GM18519 (cell line): ENCODE measurements around the gene HBA1.
"Not testable (repeated sequence)": the region's sequence is repeated elsewhere in the genome, so short reads cannot be mapped to it uniquely, and the experiment has no call there.

ENCODE experiments used
- ATAC-seq: cut with Tn5 transposase; IDR thresholded peaks from one replicate; pipeline ENCODE4 v1.9.1; 2021; ENCODE audit warnings: mild to moderate bottlenecking, moderate library complexity; ENCODE audit not compliant: unreplicated experiment, low FRiP score

The HBA1 gene

DNA sequence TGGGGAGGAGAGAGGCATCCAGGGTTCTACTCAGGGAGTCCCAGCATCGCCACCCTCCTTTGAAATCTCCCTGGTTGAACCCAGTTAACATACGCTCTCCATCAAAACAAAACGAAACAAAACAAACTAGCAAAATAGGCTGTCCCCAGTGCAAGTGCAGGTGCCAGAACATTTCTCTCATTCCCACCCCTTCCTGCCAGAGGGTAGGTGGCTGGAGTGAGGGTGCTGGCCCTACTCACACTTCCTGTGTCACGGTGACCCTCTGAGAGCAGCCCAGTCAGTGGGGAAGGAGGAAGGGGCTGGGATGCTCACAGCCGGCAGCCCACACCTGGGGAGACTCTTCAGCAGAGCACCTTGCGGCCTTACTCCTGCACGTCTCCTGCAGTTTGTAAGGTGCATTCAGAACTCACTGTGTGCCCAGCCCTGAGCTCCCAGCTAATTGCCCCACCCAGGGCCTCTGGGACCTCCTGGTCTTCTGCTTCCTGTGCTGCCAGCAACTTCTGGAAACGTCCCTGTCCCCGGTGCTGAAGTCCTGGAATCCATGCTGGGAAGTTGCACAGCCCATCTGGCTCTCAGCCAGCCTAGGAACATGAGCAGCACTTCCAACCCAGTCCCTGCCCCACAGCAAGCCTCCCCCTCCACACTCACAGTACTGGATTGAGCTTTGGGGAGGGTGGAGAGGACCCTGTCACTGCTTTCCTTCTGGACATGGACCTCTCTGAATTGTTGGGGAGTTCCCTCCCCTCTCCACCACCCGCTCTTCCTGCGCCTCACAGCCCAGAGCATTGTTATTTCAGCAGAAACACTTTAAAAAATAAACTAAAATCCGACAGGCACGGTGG, 2.3 kb upstream of the HBA1 start:
- not testable (repeated sequence) for ATAC-seq

- ATAC-seq, result no peak
Measured at GRCh38 chr16:175011-175949, 1.2 kb upstream of the HBA1 start.

GRCh38 chr16:176006-176405, 474 bp upstream of the HBA1 start:
- not testable (repeated sequence) for ATAC-seq

DNA sequence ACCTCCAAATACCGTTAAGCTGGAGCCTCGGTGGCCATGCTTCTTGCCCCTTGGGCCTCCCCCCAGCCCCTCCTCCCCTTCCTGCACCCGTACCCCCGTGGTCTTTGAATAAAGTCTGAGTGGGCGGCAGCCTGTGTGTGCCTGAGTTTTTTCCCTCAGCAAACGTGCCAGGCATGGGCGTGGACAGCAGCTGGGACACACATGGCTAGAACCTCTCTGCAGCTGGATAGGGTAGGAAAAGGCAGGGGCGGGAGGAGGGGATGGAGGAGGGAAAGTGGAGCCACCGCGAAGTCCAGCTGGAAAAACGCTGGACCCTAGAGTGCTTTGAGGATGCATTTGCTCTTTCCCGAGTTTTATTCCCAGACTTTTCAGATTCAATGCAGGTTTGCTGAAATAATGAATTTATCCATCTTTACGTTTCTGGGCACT, 928 bp downstream of the HBA1 start:
- ATAC-seq, result no peak

GRCh38 chr16:177981-178667, 1.6 kb downstream of the HBA1 start:
- ATAC-seq, result no peak

GRCh38 chr16:178668-179015, 2.2 kb downstream of the HBA1 start:
- ATAC-seq, result no peak

GRCh38 chr16:179211-180092, 3.0 kb downstream of the HBA1 start:
- no peak for ATAC-seq

DNA sequence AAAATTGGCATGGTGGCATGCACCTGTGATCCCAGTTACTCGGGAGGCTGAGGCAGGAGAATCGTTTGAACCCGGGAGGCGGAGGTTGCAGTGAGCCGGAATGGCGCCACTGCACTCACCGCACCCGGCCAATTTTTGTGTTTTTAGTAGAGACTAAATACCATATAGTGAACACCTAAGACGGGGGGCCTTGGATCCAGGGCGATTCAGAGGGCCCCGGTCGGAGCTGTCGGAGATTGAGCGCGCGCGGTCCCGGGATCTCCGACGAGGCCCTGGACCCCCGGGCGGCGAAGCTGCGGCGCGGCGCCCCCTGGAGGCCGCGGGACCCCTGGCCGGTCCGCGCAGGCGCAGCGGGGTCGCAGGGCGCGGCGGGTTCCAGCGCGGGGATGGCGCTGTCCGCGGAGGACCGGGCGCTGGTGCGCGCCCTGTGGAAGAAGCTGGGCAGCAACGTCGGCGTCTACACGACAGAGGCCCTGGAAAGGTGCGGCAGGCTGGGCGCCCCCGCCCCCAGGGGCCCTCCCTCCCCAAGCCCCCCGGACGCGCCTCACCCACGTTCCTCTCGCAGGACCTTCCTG, 3.7 kb downstream of the HBA1 start, which contains the start of gene HBQ1:
Gene HBQ1 (plus strand): TSS at position 359 of the 575 bp plus-strand sequence. CDS start 28 bp downstream, at position 387.
- no peak for ATAC-seq

DNA sequence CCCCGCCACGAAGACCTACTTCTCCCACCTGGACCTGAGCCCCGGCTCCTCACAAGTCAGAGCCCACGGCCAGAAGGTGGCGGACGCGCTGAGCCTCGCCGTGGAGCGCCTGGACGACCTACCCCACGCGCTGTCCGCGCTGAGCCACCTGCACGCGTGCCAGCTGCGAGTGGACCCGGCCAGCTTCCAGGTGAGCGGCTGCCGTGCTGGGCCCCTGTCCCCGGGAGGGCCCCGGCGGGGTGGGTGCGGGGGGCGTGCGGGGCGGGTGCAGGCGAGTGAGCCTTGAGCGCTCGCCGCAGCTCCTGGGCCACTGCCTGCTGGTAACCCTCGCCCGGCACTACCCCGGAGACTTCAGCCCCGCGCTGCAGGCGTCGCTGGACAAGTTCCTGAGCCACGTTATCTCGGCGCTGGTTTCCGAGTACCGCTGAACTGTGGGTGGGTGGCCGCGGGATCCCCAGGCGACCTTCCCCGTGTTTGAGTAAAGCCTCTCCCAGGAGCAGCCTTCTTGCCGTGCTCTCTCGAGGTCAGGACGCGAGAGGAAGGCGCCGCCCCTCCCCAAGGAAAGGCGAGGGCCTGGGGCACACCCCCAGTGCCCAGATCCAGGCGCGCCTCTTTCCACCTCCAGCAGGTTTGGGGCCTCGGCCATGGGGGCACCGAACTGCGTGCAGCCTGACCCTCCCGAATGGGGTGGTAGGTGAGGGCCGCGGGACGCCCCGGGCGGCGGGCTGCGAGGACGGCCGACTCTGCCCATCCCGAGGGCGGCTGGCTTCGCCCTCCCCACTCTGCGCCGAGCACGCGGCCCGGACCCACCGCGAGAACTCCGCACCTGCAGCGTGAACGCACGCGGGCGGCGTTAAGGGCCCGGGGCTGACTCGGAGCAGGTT, 4.4 kb downstream of the HBA1 start:
- no peak for ATAC-seq

GRCh38 chr16:181565-182021, 5.1 kb downstream of the HBA1 start:
- no peak for ATAC-seq

DNA sequence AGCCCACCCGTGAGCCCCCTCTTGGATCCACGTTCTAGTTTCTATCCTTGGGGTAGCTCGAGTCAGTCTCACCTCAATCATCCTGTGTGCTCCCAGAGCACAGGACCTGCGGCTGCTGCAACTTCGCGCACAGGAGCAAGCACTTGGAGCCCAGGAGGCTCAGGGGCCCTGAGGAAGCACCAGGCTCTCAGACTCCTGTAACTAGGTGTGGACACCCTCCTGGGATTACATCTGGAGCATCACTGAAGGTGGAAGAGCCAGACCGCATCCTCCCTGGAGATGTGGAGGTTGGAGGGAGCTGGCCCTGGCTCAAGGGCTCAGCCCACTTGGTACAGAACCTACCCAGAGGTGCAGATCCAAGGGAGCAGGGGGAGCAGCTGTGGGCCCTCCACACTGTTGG, 6.5 kb downstream of the HBA1 start:
- no peak for ATAC-seq

DNA sequence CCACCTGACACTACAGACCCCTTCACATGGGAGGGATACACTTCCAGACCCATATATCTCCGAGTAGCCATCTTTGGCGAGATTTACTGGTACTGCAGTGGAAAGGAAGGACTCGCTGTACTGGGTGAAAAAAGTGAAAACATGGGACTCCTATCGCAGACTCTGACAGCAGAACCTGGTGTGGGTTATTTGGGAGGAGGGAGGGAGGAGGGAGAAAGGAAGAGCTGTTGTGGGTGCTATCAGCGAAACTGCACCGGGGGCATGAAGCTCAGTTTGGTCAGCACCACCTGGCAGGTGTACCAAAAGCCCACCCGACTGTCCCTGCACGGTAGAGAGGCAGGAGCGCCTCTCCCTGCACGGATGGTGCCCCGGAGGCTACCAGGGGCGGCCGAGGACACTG, 8.7 kb downstream of the HBA1 start:
- ATAC-seq, result no peak

DNA sequence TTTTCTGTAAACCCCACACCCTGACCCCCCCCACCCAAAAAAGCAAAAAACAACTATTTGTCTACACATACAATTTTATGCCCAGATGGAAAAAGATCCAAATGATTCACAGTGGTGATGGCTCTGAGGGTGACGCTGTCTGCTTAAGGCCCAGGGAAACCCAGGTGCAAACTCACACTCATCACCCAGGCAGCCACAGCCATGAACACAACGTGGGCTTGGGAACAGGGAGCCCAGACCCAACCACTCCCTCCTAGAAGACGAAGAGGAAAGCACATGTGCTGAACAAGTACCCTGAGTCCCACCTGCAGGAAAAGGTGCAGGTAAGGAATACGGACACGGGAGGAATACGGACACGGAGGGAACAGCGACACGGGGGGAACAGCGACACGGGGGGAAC, 9.2 kb downstream of the HBA1 start:
- no peak for ATAC-seq

DNA sequence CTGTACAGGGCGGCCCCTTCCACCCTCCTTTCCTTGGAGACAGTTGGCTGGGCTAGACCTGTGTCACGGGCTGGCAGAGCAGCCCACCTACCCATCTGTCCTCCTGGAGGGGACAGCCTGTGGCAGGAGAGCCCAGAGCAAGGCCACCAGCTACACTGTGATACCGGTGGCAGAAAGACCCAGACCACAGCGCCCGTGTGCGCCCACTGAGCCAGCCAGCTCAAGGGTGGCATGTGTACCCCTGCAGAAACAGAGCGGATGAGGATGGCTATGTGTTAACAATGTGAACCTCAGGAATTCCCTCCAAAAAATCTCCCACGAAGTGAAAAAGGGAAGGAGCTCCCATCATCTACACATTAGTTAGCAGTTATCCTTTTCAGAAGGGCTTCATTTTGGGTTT, 10.8 kb downstream of the HBA1 start:
- no peak for ATAC-seq

DNA sequence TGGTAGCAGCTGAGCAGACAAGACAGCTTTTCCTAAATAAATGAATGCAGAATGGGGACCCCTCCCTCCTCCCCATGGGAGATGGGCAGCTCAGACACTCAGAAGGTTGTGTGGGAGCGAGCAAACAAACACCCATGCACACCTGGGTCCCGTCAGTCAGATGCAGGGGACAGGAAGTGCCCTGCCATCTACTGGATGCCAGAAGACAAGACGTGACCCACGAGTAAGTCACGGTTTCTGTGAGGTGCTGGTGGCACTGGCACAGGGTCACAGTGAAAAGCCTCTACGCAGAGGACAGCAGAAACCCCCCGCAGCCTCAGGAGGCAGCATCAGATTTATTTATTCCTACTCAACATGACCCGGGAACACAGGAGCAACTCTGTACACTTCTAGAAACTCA, 12.2 kb downstream of the HBA1 start:
- no peak for ATAC-seq

GRCh38 chr16:189604-190186, 13.2 kb downstream of the HBA1 start:
- ATAC-seq, result no peak

DNA sequence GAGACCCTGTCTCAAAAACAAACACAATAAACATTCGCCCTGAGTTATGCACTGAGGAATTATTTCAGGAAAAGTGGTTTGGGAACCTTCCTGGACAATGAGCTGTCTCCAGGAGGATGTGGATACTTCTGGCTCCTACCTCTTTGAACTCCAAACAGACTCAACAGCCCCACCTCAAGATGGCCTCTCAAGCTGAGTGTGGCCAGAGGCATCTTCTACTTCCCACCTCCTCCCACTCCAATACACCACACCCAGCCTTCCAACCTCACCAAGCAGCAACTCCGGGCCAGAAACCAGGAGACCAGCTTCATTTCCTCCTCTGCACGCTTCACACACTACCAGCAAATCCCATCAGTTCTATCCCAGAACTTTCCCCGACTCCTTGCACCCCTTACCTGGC, 15.4 kb downstream of the HBA1 start:
- no peak for ATAC-seq

DNA sequence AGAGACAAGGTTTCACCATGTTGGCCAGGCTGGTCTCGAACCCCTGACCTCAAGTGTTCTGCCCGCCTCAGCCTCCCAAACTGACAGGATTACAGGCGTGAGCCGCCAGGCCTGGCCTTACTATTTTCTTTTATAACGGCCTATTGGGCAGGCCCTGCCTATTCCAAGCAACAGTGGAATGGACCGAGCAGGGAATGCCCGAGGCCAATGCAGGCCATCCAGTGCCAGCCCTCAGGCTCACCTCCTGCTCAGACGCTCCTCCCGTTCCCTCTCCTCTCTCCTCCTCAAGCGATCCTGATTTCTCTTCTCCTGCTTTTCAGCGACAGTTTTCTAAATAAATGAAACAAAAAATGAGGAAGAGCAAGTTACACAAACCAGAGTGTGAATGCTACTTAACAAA, 16.2 kb downstream of the HBA1 start:
- ATAC-seq, result no peak
